Stomach smooth muscle (tissue), 2 donors: Measurements from ENCODE around the gene PGLYRP3.

Experiments
- H3K27ac ChIP-seq: one replicate; pipeline ENCODE4 v1.7.0; 2013; ENCODE audit warnings: mild to moderate bottlenecking, low read length, inconsistent platforms
- H3K27me3 ChIP-seq, 2 donors: one replicate each; pipeline ENCODE4 v1.7.0; 2013; ENCODE audit warnings: low read length in 2 of 2; ENCODE audit not compliant: insufficient read depth in 2 of 2, control insufficient read depth in 1 of 2
- H3K36me3 ChIP-seq, 2 donors: one replicate each; pipeline ENCODE4 v1.7.0; 2013; ENCODE audit warnings: low read length in 2 of 2; ENCODE audit not compliant: control insufficient read depth in 2 of 2, insufficient read depth in 2 of 2
- H3K4me1 ChIP-seq: one replicate; pipeline ENCODE4 v1.7.0; 2013; ENCODE audit warnings: low read length; ENCODE audit not compliant: control insufficient read depth, insufficient read depth
- H3K4me3 ChIP-seq, 2 donors: one replicate each; pipeline ENCODE4 v1.7.0; 2013; ENCODE audit warnings: low read length in 2 of 2
- H3K9ac ChIP-seq, 2 donors: one replicate each; pipeline ENCODE4 v1.7.0; 2013; ENCODE audit warnings: low read length in 2 of 2, mild to moderate bottlenecking in 1 of 2
- H3K9me3 ChIP-seq, 2 donors: one replicate each; pipeline ENCODE4 v1.7.0; 2013; ENCODE audit warnings: low read length in 2 of 2; ENCODE audit not compliant: control insufficient read depth in 2 of 2
- donor health status: healthy.
- donor health status: Pancreatic carcinoma.

Gene PGLYRP3, protein sequence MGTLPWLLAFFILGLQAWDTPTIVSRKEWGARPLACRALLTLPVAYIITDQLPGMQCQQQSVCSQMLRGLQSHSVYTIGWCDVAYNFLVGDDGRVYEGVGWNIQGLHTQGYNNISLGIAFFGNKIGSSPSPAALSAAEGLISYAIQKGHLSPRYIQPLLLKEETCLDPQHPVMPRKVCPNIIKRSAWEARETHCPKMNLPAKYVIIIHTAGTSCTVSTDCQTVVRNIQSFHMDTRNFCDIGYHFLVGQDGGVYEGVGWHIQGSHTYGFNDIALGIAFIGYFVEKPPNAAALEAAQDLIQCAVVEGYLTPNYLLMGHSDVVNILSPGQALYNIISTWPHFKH

DNA sequence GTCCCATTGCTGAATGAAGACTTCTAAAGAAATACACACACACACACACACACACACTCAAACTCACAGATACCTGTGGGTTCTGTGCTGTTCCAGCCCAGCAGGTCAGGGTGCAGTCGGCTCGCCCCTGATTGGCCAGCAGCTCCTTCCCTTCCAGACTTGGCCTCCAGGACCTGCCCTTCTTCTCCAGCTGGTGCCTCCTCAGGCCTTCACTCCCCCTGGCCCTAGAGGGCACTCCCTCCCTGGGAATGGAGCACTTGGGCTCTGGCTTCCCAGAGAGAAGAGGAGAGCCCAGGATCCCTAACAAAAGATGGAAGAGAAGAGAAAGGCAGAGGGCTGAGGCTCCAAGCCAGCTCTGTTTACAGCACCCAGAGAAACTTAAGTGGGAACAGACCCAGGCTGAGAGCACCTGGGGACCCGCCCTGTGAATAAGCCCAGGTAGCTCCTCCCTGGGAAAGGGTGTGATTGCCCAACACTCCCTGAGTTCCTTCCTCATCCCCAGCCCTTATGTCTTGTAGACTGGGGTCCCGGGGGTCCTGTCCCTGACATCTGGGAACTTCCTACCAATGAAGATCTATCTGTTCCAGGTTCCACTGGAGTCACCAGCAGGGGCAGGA is at the start of gene PGLYRP3:
TSS of gene PGLYRP3 (minus strand) at position 383 of the 617 bp plus-strand sequence. CDS start 2,287 bp downstream, outside the sequence.
- Histone ChIP-seq H3K4me3 (no peak within 1 kb of the TSS), H3K4me1 (no peaks in the 10 kb centered on the region)

DNA sequence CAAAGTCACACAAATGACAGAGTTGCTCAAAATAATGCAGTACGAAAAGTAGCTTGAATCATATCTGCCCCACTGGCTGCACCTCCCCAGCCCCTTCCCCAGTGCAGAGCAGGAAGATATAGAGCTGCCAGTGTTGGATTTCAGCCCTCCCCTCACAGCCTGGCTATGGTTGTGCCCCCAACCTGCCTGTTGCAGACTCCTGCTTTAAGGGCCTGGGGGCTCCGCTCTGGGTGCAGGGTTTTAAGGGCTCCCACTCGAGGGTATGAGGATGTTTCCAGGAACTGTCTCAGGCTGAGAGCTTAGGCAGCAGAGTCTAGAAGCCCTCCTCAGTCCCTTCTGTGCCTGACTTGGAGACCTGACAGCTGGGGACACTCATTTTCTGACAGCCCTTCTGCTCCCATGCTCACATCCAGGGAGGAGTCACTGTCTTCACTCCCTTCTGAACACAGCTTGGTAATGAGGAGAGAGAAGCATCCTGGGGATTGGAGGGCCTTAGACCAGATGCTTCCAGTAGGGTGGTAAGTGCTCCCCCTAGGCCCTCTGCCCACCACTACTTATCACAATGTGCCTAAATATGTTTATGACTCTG is 49.5 kb upstream of the PGLYRP3 start:
- peaks cover 4 to 7% of the 10 kb centered on the region in 2 donors for H3K27me3 ChIP-seq
- no peak overlapping the region for H3K4me3 ChIP-seq
- no peaks in the 10 kb centered on the region for H3K9me3 ChIP-seq
- H3K36me3 ChIP-seq, result no peaks in the 10 kb centered on the region
- H3K4me1 ChIP-seq, result no peaks in the 10 kb centered on the region
- no peak overlapping the region for H3K27ac ChIP-seq
- no peak overlapping the region for H3K9ac ChIP-seq

More for the DNA sequence above, at the start of gene PGLYRP3:
- Histone ChIP-seq H3K27ac (no peak within 1 kb of the TSS), H3K9me3 (no peaks in the 10 kb centered on the region), H3K27me3 (peaks cover 0 to 2% of the 10 kb centered on the region in 2 donors), H3K36me3 (no peaks in the 10 kb centered on the region), H3K9ac (no peak within 1 kb of the TSS)

DNA sequence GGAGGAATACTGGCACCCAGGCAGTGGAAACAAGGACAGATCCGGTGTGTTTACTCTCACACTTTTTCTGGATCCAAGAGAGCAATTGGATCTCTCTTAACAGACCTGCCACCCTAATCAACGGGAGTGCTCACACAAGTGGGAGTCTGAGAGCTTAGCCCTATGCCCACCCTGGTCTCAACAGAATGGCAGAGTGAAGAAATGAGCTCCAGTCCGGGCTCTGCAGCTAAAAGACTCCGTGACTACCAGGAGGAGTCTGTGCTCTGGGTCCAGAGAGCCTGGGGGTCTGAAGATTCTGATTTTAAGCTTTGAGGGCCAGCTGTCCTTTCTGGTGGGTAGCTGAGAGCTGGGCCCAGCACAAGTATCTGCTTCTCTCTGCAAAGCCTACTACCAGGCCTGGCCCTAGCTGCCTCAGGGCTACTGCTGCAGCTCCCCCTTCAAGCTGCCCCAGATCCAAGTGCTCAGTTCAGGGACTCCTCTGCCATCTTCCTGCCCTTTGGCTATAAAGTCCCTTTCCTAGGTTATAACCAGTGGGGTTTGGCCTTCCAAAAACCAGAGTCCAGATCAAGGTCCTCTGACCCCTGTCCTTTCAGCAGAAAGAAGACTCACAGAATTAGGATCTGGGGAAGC is 48.8 kb upstream of the PGLYRP3 start:
- Histone ChIP-seq H3K36me3 (no peaks in the 10 kb centered on the region), H3K9ac (no peak overlapping the region), H3K27ac (no peak overlapping the region), H3K4me1 (no peaks in the 10 kb centered on the region), H3K27me3 (peaks cover 4 to 7% of the 10 kb centered on the region in 2 donors), H3K4me3 (no peak overlapping the region), H3K9me3 (no peaks in the 10 kb centered on the region)

DNA sequence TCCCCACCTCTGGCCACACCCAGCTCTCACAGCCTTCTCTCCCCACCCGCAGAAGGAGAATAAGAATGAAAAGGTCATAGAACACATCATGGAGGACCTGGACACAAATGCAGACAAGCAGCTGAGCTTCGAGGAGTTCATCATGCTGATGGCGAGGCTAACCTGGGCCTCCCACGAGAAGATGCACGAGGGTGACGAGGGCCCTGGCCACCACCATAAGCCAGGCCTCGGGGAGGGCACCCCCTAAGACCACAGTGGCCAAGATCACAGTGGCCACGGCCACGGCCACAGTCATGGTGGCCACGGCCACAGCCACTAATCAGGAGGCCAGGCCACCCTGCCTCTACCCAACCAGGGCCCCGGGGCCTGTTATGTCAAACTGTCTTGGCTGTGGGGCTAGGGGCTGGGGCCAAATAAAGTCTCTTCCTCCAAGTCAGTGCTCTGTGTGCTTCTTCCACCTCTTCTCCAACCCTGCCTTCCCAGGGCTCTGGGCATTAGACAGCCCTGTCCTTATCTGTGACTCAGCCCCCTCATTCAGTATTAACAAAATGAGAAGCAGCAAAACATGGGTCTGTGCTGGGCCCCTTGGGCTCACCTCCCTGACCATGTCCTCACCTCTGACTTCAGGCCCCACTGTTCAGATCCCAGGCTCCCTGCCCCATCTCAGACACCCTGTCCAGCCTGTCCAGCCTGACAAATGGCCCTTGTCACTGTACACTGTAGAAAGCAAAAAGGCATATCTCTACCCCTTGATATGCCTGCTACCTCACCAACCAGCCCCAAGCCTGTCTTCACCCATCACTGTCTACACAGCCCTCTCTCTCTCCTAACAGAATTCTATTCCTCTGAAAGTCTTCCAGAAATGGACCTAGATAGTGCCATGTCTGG is 48.1 kb upstream of the PGLYRP3 start:
- H3K36me3 ChIP-seq, result no peaks in the 10 kb centered on the region
- H3K27ac ChIP-seq, result no peak overlapping the region
- no peak overlapping the region for H3K4me3 ChIP-seq
- no peaks in the 10 kb centered on the region for H3K4me1 ChIP-seq
- no peaks in the 10 kb centered on the region for H3K9me3 ChIP-seq
- H3K9ac ChIP-seq, result no peak overlapping the region
- peaks cover 4 to 7% of the 10 kb centered on the region in 2 donors for H3K27me3 ChIP-seq

DNA sequence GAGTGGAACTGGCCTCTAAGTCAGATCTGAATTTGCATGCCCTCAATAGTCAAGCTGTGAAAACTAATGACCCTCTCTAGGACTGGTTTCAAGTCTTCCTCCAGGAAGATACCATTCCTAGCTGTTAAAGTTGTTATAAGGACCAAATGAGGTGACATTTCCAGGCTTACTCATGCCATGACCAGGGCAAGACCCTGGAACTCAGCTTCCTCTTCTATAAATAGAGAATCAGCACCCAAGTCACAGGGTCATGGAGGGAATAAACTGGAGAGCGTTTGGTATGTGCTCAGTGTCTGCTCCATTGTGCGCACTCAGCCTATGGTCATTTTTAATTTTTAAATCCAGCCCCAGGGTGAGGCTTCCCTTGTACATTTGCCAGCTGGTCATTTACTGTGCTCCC is 47.4 kb upstream of the PGLYRP3 start:
- Histone ChIP-seq H3K9me3 (no peaks in the 10 kb centered on the region), H3K4me3 (no peak overlapping the region), H3K4me1 (no peaks in the 10 kb centered on the region), H3K36me3 (no peaks in the 10 kb centered on the region), H3K9ac (no peak overlapping the region), H3K27me3 (peaks cover 3 to 4% of the 10 kb centered on the region in 2 donors), H3K27ac (no peak overlapping the region)

DNA sequence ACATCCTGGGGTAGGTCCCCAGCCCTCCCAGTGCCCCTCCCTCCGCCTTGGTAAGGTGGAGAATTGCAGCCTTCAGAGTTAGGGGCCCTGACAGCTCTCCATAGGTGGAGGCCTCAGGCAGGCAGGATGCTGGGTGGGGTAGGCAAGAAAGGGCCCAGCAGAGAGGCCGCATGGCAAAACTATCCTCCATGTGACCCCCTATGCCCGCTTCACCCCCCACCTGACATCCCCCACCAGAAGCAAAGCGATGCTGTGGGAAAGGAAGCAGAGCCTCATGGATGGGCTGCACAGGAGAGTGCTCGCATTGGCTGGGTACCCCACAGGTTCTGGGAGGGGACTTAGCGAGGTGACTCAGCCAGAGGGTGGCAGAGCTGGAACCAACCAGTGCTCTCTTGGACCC is 46.5 kb upstream of the PGLYRP3 start:
- Histone ChIP-seq H3K4me1 (no peaks in the 10 kb centered on the region), H3K27ac (no peak overlapping the region), H3K36me3 (no peaks in the 10 kb centered on the region), H3K27me3 (peaks cover 0 to 3% of the 10 kb centered on the region in 2 donors), H3K4me3 (no peak overlapping the region), H3K9me3 (no peaks in the 10 kb centered on the region), H3K9ac (no peak overlapping the region)

DNA sequence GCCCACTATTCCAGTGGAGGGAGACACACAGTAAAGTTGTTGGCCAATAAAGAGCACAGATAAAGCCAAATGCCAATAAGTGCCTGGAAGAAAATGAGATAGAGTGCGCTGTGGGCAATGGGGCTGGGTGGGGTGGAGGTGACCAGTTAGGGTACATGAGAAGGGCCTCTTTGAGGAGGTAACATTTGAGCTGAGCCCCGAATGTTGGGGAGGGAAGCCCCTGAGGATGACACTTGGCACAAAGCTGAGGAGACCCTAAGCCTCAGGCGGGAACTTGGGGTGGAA is 45.9 kb upstream of the PGLYRP3 start:
- Histone ChIP-seq H3K9ac (no peak overlapping the region), H3K27ac (no peak overlapping the region), H3K4me1 (no peaks in the 10 kb centered on the region)

DNA sequence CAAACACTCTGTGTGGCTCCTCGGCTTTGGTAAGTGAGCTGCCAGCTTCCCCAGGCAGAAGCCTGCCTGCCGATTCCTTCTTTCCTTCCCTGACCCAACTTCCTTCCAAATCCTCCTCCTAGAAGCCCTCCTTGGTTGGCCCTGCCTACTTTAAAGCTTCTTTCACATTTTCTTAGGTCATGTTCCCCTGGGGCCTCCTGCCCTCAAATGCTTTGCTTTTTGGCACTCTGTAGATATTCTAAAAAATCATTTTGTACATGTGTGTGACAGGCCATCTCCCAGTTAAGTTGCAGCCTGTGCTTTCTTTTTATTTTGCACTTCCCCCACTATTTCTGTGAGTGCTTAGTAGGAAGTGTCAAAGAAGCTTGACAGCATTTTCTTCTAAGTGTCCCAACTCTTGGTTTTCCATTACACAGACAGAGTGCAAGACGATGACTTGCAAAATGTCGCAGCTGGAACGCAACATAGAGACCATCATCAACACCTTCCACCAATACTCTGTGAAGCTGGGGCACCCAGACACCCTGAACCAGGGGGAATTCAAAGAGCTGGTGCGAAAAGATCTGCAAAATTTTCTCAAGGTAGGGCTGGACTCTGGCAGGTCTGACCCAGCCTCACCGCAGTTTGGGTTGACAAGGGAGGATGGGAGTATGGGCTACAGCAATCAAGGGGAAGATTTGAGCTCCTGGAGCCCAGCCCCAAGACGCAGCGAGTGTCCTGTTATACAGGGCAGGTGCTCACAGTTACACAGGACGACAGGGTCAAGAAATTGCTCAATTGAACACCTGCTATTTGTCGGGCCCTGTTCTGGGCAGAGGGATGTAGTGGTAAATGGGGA is 45.3 kb upstream of the PGLYRP3 start, which contains the start of gene S100A9:
TSS of gene S100A9 (plus strand) at position 2 of the 838 bp plus-strand sequence. CDS start at position 432, 430 bp downstream.
- Histone ChIP-seq H3K4me1 (no peaks in the 10 kb centered on the region), H3K4me3 (no peak within 1 kb of the TSS), H3K27me3 (peaks cover 0 to 2% of the 10 kb centered on the region in 2 donors), H3K36me3 (no peaks in the 10 kb centered on the region), H3K27ac (no peak within 1 kb of the TSS), H3K9me3 (no peaks in the 10 kb centered on the region), H3K9ac (no peak within 1 kb of the TSS)

More for the DNA sequence above, 45.9 kb upstream of the PGLYRP3 start:
- Histone ChIP-seq H3K9me3 (no peaks in the 10 kb centered on the region), H3K36me3 (no peaks in the 10 kb centered on the region), H3K4me3 (no peak overlapping the region), H3K27me3 (peaks cover 0 to 3% of the 10 kb centered on the region in 2 donors)

DNA sequence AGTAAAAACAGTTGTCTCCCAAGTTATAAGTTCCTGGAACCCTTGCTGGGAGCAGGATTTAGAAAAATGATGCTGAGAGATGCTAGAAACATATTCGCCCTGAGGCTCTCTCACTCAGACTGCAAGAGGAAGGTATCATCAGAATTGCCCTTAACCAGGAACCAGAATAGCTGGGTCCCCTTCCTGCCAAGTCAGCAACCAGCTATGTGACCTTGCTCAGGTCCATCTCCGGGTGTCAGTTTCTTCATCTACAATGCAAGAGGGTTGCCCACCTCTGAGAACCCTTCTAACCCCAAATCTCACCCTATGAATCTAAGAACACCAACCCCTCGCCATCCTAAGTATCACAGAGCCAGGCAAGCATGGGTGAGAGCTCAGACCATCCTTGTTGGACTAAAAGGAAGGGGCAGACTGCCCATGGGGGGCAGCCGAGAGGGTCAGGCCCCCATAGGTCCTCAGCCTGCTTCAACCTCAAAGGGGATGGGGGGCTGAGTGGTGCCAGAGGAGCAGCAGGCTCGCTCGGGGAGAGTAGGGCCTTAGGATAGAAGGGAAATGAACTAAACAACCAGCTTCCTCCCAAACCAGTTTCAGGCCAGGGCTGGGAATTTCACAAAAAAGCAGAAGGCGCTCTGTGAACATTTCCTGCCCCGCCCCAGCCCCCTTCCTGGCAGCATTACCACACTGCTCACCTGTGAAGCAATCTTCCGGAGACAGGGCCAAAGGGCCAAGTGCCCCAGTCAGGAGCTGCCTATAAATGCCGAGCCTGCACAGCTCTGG is 44.5 kb upstream of the PGLYRP3 start:
- Histone ChIP-seq H3K27me3 (peaks cover 0 to 3% of the 10 kb centered on the region in 2 donors), H3K36me3 (no peaks in the 10 kb centered on the region), H3K4me3 (no peak overlapping the region), H3K27ac (no peak overlapping the region), H3K9me3 (no peaks in the 10 kb centered on the region), H3K4me1 (no peaks in the 10 kb centered on the region), H3K9ac (no peak overlapping the region)
